Measurements from ENCODE around the gene ITPR1. TPM values are rescaled to one million over a fixed set of nuclear protein-coding genes. Genes with fewer than 3 reads are reported as not detected.

The ITPR1 gene
- total and polyA plus RNA-seq, 10 of the 15 experiments (the other 5 are each of a cell fraction or from before 2014, with no cell fraction given): 12.2 to 239 (median 28.4) TPM

DNA sequence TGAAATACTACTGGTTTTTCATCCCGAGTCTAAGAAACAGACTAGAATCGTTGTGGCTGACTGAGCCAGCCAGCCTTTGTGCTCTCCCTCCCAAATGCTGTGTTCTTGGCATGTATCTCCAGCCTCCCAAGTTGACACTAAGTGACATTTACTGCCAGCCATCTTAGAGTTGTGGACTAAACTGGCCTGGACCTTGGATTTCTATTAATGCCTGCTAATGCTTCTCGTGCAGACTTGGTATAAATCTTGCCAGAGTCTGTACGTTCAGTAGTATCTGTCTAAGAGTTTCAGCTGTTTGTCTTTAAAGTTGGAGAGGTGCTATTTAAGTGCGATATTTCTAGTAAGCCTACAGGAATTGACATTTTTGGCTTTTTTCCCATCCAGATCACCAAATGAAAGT lies 319.4 kb downstream of the ITPR1 start:
- intact Hi-C loops (cut with micrococcal nuclease; ENCODE audit: unreplicated experiment) (no loop called here), in situ Hi-C loops (cut with MboI) (no loop called here)
- TF ChIP-seq EED (IDR thresholded peaks at IDR 0.05; ENCODE audit: low read depth) (no peak), ATF2 (IDR thresholded peaks at IDR 0.05; ENCODE audit: low read length) (no peak), BCL11A (IDR thresholded peaks at IDR 0.05; ENCODE audit: low read depth, low read length) (no peak), ZNF622 (IDR thresholded peaks at IDR 0.05) (no peak), RFX5 (IDR thresholded peaks at IDR 0.05; ENCODE audit: low read depth, low read length) (no peak), CBFB (IDR thresholded peaks at IDR 0.05; ENCODE audit: low read depth) (no peak), SRF (IDR thresholded peaks at IDR 0.05; ENCODE audit: low read depth in 2 of 2, low read length in 2 of 2) (no peak), TCF7 (IDR thresholded peaks at IDR 0.05; ENCODE audit: borderline replicate concordance) (no peak), ATF7 (IDR thresholded peaks at IDR 0.05; ENCODE audit: low read depth) (no peak), KAT2A (conservative IDR thresholded peaks at IDR 0.05; ENCODE audit: control insufficient read depth, low read depth, low read length) (no peak), SMARCA5 (IDR thresholded peaks at IDR 0.05) (no peak), E2F4 (IDR thresholded peaks at IDR 0.05; ENCODE audit: low read depth, low read length) (no peak), EZH2 (IDR thresholded peaks at IDR 0.05; ENCODE audit: borderline replicate concordance, control insufficient read depth, low read depth, low read length) (no peak), BACH1 (IDR thresholded peaks at IDR 0.05; ENCODE audit: borderline replicate concordance) (no peak), MEF2A (IDR thresholded peaks at IDR 0.05; ENCODE audit: insufficient read depth, low read depth, low read length) (no peak)
- TF ChIP-seq, protein P1, sequence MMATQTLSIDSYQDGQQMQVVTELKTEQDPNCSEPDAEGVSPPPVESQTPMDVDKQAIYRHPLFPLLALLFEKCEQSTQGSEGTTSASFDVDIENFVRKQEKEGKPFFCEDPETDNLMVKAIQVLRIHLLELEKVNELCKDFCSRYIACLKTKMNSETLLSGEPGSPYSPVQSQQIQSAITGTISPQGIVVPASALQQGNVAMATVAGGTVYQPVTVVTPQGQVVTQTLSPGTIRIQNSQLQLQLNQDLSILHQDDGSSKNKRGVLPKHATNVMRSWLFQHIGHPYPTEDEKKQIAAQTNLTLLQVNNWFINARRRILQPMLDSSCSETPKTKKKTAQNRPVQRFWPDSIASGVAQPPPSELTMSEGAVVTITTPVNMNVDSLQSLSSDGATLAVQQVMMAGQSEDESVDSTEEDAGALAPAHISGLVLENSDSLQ (IDR thresholded peaks at IDR 0.05): no peak
- Histone ChIP-seq H3K9me3 (replicated peaks; ENCODE audit: control insufficient read depth, insufficient read depth, low read length) (no peaks in the 10 kb centered on the region; the same call in 2 of the 3 replicates), H3K27ac (ENCODE audit: control insufficient read depth, insufficient read depth) (no peak overlapping the region), H3K4me2 (ENCODE audit: control insufficient read depth, insufficient read depth) (no peak overlapping the region), H3K4me1 (ENCODE audit: control insufficient read depth, insufficient read depth, low read length) (no peaks in the 10 kb centered on the region), H2AFZ (ENCODE audit: control insufficient read depth, low read depth, low read length) (no peak overlapping the region), H3K27me3 (replicated peaks in 1 of 2; ENCODE audit: control insufficient read depth in 2 of 2, insufficient read depth in 2 of 2, low read length in 1 of 2) (no peaks in the 10 kb centered on the region), H3K4me3 (no peak overlapping the region), H4K20me1 (ENCODE audit: control insufficient read depth, insufficient read depth) (no peaks in the 10 kb centered on the region), H3K9ac (ENCODE audit: control insufficient read depth, insufficient read depth, low read length) (no peak overlapping the region), H3K79me2 (ENCODE audit: control insufficient read depth, insufficient read depth, low read length) (no peaks in the 10 kb centered on the region), H3K36me3 (ENCODE audit: control insufficient read depth in 2 of 2, insufficient read depth in 2 of 2, low read length in 1 of 2) (peaks cover 17 to 27% of the 10 kb centered on the region in 2 experiments)
- ChIA-PET POLR2A (no interaction called here), RAD21 (ENCODE audit: unreplicated experiment) (interaction anchor here (1.2 kb wide), 1 partner anchor 163 kb away, joined by 3 read pairs; no protein-coding TSS in a partner anchor), SMC1A (ENCODE audit: uncharacterized antibody, unreplicated experiment) (interaction anchor here (1.0 to 1.7 kb wide), 5 partner anchors 15 to 164 kb away, joined by 3 to 7 read pairs (median 4); no protein-coding TSS in a partner anchor), CTCF (interaction anchor here (0.7 to 1.1 kb wide), 4 partner anchors 11 to 163 kb away, joined by 3 to 4 read pairs (median 4); no protein-coding TSS in a partner anchor)
- no peak for DNase-seq (ENCODE audit: low read depth, low spot score)
- FAIRE-seq: no peak
- no TSS peak for BruUV-seq (replicated peaks)
- no peak for ATAC-seq
- WGBS (ENCODE audit: insufficient coverage, insufficient replicate concordance, low lambda C conversion rate, missing lambda C conversion rate): 97% methylated on average over 5 of the region's 5 CpGs

Measured in GM12878 (cell line).